SK-N-MC (cell line): ENCODE measurements around the gene KRT79.

Experiments
- DNase-seq: peaks from one replicate; pipeline ENCODE4 v3.0.0-alpha.2; 2011; ENCODE audit warnings: low read depth, low spot score
- H3K27ac ChIP-seq: fragments of 200-600 bp; sonication (generic); 2 replicates; pipeline ENCODE4 v1.5.1; 2016; ENCODE audit warnings: mixed run types
- H3K36me3 ChIP-seq: fragments of 200-600 bp; sonication (generic); 2 replicates; pipeline ENCODE4 v1.6.1; 2017; ENCODE audit warnings: antibody characterized with exemption, low read length, mixed read lengths; ENCODE audit not compliant: insufficient read depth
- H3K4me3 ChIP-seq: fragments of 200-600 bp; sonication (generic); 2 replicates; pipeline ENCODE4 v1.5.1; 2016
- H3K9ac ChIP-seq: fragments of 200-600 bp; sonication (generic); 2 replicates; pipeline ENCODE4 v1.8.0; 2017; ENCODE audit warnings: mixed run types, mixed read lengths; ENCODE audit not compliant: insufficient read length
- H3K9me3 ChIP-seq: fragments of 200-600 bp; sonication (generic); 2 replicates; pipeline ENCODE4 v1.6.1; 2017; ENCODE audit warnings: low read depth, mild to moderate bottlenecking, antibody characterized with exemption, low read length, moderate library complexity, mixed read lengths
- EZH2 ChIP-seq: fragments of 200-600 bp; sonication (generic); IDR thresholded peaks from one replicate; pipeline ENCODE4 v1.6.1; 2017; ENCODE audit warnings: antibody characterized with exemption
- FOXP2 ChIP-seq: optimal IDR thresholded peaks from 2 replicates; pipeline ENCODE3; 2011; ENCODE audit warnings: mild to moderate bottlenecking, moderate library complexity; ENCODE audit not compliant: insufficient read depth; ENCODE audit errors: extremely low read length, control extremely low read depth
- POLR2AphosphoS5 ChIP-seq: IDR thresholded peaks from 2 replicates; pipeline ENCODE4 v1.6.1; 2012; ENCODE audit warnings: mild to moderate bottlenecking, low read depth, low read length, borderline replicate concordance

KRT79 gene

GRCh38 chr12:52824741-52825410 lies 9.2 kb downstream of the KRT79 start:
- TF ChIP-seq POLR2AphosphoS5 (no peak), EZH2 (no peak), FOXP2 (no peak)
- Histone ChIP-seq H3K4me3 (no peak overlapping the region), H3K27ac (no peak overlapping the region), H3K36me3 (no peaks in the 10 kb centered on the region), H3K9me3 (no peaks in the 10 kb centered on the region), H3K9ac (no peak overlapping the region)
- DNase-seq, result no peak

- no peaks in the 10 kb centered on the region for H3K9me3 ChIP-seq
- no peak for DNase-seq
- H3K27ac ChIP-seq, result no peak overlapping the region
- H3K9ac ChIP-seq, result no peak overlapping the region
- no peaks in the 10 kb centered on the region for H3K36me3 ChIP-seq
- no peak overlapping the region for H3K4me3 ChIP-seq
- TF ChIP-seq POLR2AphosphoS5 (no peak), EZH2 (no peak), FOXP2 (no peak)
Observed at GRCh38 chr12:52823761-52824450, 10.2 kb downstream of the KRT79 start.

GRCh38 chr12:52822771-52823510 lies 11.2 kb downstream of the KRT79 start:
- no peak overlapping the region for H3K4me3 ChIP-seq
- H3K36me3 ChIP-seq, result no peaks in the 10 kb centered on the region
- no peak overlapping the region for H3K27ac ChIP-seq
- no peak for DNase-seq
- TF ChIP-seq EZH2 (no peak), POLR2AphosphoS5 (no peak), FOXP2 (no peak)
- no peaks in the 10 kb centered on the region for H3K9me3 ChIP-seq
- no peak overlapping the region for H3K9ac ChIP-seq

DNA sequence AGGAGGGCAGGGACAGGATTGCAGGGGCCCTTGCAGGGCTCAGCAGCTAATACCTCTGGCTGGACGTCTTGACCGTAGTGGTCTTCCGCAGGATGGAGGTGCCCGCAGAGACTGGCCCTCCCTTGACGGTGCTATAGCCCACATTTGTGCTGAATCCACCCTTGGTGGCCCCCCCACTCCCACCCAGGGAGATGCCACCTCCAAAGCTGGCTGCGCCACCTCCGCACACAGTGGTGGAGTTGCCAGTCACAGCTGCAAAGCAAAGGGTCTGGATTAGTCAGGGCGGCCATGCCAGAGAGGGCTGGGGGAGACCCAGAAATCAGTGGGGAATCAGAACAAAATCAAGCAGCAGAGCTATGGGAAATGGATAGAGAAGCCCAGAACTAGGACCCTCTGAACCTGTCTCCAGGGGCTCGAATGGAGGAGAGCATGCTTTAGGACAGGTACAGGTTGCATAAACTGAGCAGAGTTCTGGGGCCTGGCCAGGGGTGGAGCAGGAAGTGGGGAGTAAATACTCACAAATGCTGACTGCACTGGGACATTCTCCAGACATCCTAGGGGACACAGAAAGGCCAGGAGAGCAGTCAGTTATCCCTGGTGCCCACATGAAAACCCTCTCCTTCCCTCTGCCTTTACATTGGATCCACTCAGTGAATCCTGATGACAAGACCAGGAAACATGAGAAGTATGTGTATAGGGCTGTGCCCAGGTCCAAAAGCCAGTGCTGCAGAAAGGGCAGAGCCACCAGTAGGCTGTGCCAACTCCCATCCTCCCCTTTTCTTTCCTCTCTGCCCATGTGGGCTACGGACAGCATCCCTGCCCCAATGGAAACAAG lies 12.1 kb downstream of the KRT79 start:
- Histone ChIP-seq H3K27ac (no peak overlapping the region), H3K9ac (no peak overlapping the region), H3K9me3 (no peaks in the 10 kb centered on the region), H3K4me3 (no peak overlapping the region), H3K36me3 (no peaks in the 10 kb centered on the region)
- no peak for TF ChIP-seq EZH2
- TF ChIP-seq FOXP2, result no peak
- no peak for TF ChIP-seq POLR2AphosphoS5
- DNase-seq, result no peak

DNA sequence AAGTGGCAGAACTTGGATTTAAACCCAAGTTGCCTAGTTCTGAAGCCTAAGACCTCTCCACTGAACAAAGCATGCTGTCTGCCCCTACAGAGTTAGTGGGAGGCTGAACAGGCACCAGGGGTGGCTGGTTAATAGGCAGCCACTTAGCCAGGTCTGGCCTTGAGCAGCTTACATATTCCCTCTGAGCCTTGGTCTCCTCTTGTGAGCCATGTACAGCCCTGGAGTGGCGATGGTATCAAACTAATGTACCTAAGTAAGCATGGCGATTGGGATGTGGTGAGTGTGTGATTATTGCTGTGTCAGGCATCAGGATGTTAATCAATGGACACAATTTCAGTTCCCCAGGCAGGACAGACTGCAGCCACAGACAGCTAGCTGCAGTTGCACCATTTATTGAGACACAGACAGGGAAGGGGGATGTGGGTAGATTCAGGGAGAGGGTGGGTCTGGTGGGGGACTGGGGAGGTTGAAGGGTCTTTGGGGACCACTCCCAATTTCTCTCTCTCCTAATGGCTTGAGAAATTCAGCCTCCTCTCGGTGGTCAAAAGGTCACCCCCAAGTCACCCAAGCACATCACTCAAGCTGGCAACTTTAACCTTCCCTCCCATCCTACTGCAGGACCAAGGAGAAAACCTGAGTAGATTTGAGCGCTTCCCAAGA lies 12.9 kb downstream of the KRT79 start:
- no peaks in the 10 kb centered on the region for H3K9me3 ChIP-seq
- TF ChIP-seq EZH2 (no peak), POLR2AphosphoS5 (no peak), FOXP2 (no peak)
- no peak for DNase-seq
- H3K36me3 ChIP-seq, result no peaks in the 10 kb centered on the region
- H3K9ac ChIP-seq, result no peak overlapping the region
- H3K4me3 ChIP-seq, result no peak overlapping the region
- no peak overlapping the region for H3K27ac ChIP-seq

GRCh38 chr12:52820521-52820920 lies 13.6 kb downstream of the KRT79 start:
- Histone ChIP-seq H3K36me3 (no peaks in the 10 kb centered on the region), H3K4me3 (no peak overlapping the region), H3K9ac (no peak overlapping the region), H3K27ac (no peak overlapping the region), H3K9me3 (no peaks in the 10 kb centered on the region)
- TF ChIP-seq POLR2AphosphoS5 (no peak), FOXP2 (no peak)
- DNase-seq, result no peak

DNA sequence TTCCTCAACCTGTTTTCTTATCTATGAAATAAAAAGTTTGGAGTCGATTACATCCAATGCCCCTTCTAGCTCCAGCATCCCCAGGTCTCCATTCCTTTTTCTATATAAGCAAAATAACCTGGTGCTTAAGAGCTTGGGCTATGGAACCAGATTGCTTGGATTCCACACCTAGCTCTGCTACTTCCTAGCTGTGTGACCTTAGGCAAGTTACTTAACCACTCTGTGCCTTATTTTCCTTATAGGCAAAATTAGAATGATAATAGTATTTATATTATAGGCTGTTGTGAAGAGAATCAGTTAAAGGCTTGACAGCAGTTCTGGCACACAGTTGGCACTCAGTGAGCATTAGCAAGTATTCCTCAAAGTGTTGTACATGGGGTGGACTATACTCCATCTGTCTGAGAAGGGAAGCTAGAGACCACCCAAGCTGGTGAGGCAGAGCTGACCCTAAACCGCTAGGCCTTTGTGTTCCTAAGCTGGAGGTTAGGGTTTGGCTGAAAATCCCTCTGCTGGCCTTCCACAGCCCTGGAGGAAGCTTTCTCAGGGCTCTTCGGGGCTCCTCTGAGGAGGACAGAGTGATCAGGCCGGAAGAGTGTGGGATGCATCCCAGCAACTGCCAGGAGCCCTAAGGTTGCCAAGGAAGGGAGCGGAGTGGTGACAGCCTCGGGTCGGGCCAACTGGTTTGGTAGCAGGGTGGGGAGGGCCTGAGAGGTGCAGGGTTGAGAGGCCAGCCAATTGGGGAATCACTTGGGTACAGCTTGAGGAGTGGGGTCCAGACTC lies 14.2 kb downstream of the KRT79 start:
- H3K27ac ChIP-seq, result no peak overlapping the region
- H3K9me3 ChIP-seq, result no peaks in the 10 kb centered on the region
- H3K36me3 ChIP-seq, result no peaks in the 10 kb centered on the region
- no peak overlapping the region for H3K9ac ChIP-seq
- no peak for DNase-seq
- H3K4me3 ChIP-seq, result no peak overlapping the region
- no peak for TF ChIP-seq EZH2
- TF ChIP-seq POLR2AphosphoS5, result no peak
- TF ChIP-seq FOXP2, result no peak
